ENCODE results near the gene CNIH3.

Gene CNIH3

DNA sequence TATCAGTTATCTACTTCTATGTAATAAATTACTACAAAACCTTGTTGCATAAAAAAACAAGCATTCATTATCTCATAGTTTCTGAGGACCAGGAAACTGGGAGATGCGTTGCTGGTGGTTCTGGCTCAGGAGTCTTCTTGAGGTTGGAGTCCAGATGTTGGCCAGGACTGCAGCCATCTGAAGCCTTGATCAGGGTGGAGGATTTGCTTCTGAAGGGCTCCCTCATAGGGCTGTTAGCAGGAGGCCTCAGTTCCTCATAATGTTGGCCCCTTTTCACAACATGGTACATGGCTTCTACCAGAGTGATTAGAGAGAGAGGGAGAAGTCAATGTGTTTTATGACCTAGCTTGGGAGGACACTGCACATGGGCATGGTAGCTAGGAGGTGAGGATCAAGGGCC is 137.4 kb downstream of the CNIH3 start:
- Histone ChIP-seq H3K27me3 (ENCODE audit: insufficient read depth, low read length) (no peaks in the 10 kb centered on the region), H3K9ac (ENCODE audit: low read depth, low read length) (no peak overlapping the region), H3K9me3 (ENCODE audit: insufficient read depth, low read depth, low read length) (peaks cover 1% of the 10 kb centered on the region; the same call in 1 of the 2 replicates), H3K27ac (ENCODE audit: low read length) (no peak overlapping the region), H3K4me1 (ENCODE audit: insufficient read depth, low read length) (peaks cover 7% of the 10 kb centered on the region; the same call in 1 of the 2 replicates), H3K4me3 (ENCODE audit: low read length) (no peak overlapping the region), H3K36me3 (ENCODE audit: insufficient read depth, low read depth, low read length) (no peaks in the 10 kb centered on the region)

DNA sequence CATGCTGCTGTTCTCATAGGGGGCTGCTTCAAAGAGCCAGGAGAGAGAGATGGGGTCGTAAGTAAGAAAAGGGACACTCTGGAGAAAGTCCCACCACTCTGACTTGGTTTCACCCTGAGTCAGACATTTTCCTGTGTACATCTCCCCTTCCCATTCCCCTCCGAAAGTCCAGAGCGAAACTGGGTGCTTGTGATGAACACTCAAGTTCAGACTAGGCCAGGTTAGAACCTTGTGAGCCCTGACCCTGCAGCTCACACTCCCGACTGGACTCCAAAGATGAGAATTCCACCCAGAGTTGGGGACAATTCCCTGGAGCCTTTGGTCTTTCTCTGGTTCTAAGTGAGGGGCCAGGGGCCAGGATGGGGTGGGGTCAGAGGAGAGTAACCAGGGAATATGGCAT is 139.5 kb downstream of the CNIH3 start:
- Histone ChIP-seq H3K27me3 (ENCODE audit: insufficient read depth, low read length) (no peaks in the 10 kb centered on the region), H3K4me1 (ENCODE audit: insufficient read depth, low read length) (peaks cover 7% of the 10 kb centered on the region; the same call in 1 of the 2 replicates), H3K9ac (ENCODE audit: low read depth, low read length) (no peak overlapping the region), H3K36me3 (ENCODE audit: insufficient read depth, low read depth, low read length) (no peaks in the 10 kb centered on the region), H3K9me3 (ENCODE audit: insufficient read depth, low read depth, low read length) (peaks cover 12% of the 10 kb centered on the region), H3K27ac (ENCODE audit: low read length) (no peak overlapping the region), H3K4me3 (ENCODE audit: low read length) (no peak overlapping the region)

DNA sequence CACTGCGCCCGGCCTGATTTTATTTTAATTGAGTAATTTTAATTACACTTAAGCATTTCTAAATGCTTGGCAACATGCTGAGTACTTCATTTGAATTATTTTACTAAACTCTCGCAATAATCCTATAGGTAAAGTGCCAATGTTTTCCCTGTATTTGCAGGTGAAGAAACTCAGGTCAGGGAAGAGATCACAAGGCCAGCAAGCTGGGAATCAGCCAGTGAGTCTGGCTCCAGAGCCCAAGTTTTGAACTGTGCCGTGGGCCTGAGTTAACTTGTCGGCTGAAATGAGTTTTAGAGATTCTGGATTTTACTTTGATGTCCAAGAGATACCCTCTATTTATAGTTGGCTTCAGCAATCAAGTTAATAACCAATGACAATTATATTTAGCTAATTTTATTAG is 141.4 kb downstream of the CNIH3 start:
- no peaks in the 10 kb centered on the region for H3K27me3 ChIP-seq (ENCODE audit: insufficient read depth, low read length)
- no peaks in the 10 kb centered on the region for H3K36me3 ChIP-seq (ENCODE audit: insufficient read depth, low read depth, low read length)
- H3K9ac ChIP-seq (ENCODE audit: low read depth, low read length), result no peak overlapping the region
- no peak overlapping the region for H3K27ac ChIP-seq (ENCODE audit: low read length)
- peaks cover 12% of the 10 kb centered on the region for H3K9me3 ChIP-seq (ENCODE audit: insufficient read depth, low read depth, low read length)
- no peak overlapping the region for H3K4me3 ChIP-seq (ENCODE audit: low read length)
- peaks cover 7% of the 10 kb centered on the region; the same call in 1 of the 2 replicates for H3K4me1 ChIP-seq (ENCODE audit: insufficient read depth, low read length)

DNA sequence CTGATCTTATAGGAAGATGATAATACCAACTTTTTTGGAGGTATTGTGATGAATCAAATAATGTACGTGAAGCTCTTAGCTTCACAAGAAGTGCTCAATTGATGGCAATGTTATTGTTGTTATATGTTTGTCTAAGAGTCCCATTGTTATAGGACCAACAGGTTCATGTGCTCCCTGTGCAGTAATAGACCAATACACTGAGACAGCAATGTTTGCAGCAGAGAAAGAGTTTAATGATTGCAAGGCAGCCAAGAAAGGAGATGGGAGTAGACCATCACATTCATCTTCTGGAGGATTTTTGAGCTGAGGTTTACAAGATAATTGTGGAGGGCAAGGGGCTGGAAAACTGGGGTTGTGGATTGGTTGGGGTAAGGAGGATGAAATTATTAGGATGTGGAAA is 143.0 kb downstream of the CNIH3 start:
- Histone ChIP-seq H3K27me3 (ENCODE audit: insufficient read depth, low read length) (no peaks in the 10 kb centered on the region), H3K9me3 (ENCODE audit: insufficient read depth, low read depth, low read length) (peaks cover 12% of the 10 kb centered on the region), H3K4me1 (ENCODE audit: insufficient read depth, low read length) (peaks cover 6% of the 10 kb centered on the region; the same call in 1 of the 2 replicates), H3K4me3 (ENCODE audit: low read length) (no peak overlapping the region), H3K36me3 (ENCODE audit: insufficient read depth, low read depth, low read length) (no peaks in the 10 kb centered on the region), H3K27ac (ENCODE audit: low read length) (no peak overlapping the region), H3K9ac (ENCODE audit: low read depth, low read length) (no peak overlapping the region)

DNA sequence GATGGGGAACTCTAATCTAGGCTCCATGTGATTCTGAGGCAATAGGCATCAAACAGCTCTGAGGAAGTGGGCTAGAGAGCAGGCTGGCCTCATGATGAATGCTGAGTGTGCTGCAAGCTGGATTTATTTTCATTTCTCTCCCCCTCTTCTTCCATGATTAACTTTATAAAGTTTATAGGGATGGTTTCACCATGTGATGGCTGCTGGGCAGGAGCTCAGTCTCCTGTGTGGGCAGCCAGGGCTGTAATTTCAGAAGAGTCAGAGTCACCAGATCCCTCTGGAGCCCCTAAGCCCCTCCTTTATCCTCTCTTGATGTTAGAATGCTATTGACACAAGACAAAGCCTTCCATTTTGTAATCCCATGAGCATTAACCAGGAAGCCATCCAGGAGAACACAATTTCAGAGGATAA is 143.6 kb downstream of the CNIH3 start:
- no peaks in the 10 kb centered on the region for H3K36me3 ChIP-seq (ENCODE audit: insufficient read depth, low read depth, low read length)
- no peaks in the 10 kb centered on the region for H3K27me3 ChIP-seq (ENCODE audit: insufficient read depth, low read length)
- H3K9me3 ChIP-seq (ENCODE audit: insufficient read depth, low read depth, low read length), result peaks cover 12% of the 10 kb centered on the region
- H3K4me1 ChIP-seq (ENCODE audit: insufficient read depth, low read length), result peaks cover under 1% of the 10 kb centered on the region; the same call in 1 of the 2 replicates
- H3K9ac ChIP-seq (ENCODE audit: low read depth, low read length), result no peak overlapping the region
- H3K4me3 ChIP-seq (ENCODE audit: low read length), result no peak overlapping the region
- no peak overlapping the region for H3K27ac ChIP-seq (ENCODE audit: low read length)

DNA sequence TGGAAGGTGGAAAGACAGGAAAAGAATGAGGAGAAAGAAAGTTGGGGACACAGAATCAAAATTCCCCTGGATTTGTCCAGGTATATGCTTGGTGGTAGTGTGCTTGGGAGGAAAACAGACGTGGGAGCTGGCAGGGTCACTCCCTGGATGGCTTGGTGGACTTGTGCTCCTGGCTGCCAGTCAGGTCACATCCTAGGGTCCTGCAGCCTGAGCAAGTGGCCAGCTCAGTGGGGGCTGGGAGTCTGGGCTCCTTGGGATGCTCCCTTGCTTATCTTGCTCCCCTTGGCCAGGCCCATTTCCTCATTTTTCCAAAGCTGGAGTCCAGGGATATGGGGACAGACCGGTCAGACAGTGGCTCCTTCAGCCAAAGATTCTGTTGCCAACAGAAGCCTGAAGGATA is 144.0 kb downstream of the CNIH3 start:
- no peak overlapping the region for H3K4me3 ChIP-seq (ENCODE audit: low read length)
- peaks cover 12% of the 10 kb centered on the region for H3K9me3 ChIP-seq (ENCODE audit: insufficient read depth, low read depth, low read length)
- no peaks in the 10 kb centered on the region for H3K36me3 ChIP-seq (ENCODE audit: insufficient read depth, low read depth, low read length)
- H3K27me3 ChIP-seq (ENCODE audit: insufficient read depth, low read length), result no peaks in the 10 kb centered on the region
- no peak overlapping the region for H3K27ac ChIP-seq (ENCODE audit: low read length)
- no peak overlapping the region for H3K9ac ChIP-seq (ENCODE audit: low read depth, low read length)
- H3K4me1 ChIP-seq (ENCODE audit: insufficient read depth, low read length), result no peaks in the 10 kb centered on the region; the same call in 1 of the 2 replicates

DNA sequence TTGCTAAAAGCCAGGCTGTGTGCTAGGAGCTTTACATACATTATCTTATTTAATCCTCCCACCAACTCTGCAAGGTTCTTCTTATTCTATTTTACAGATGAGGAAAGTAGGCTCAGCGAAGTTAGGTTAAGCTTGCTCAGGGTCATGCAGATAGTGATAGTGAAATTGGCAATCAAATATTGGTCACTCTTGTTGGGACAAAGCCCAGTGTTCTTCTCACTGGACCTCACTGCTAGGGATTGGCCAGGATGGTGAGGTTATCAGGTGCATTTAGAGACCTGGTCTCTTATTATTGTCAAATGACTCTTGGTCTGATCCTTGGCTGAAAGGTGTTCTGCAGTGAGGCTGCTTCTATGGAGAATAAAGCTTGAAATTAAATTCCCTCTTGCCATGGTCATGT is 145.1 kb downstream of the CNIH3 start:
- H3K9me3 ChIP-seq (ENCODE audit: insufficient read depth, low read depth, low read length), result peaks cover 12% of the 10 kb centered on the region
- H3K27me3 ChIP-seq (ENCODE audit: insufficient read depth, low read length), result no peaks in the 10 kb centered on the region
- no peak overlapping the region for H3K27ac ChIP-seq (ENCODE audit: low read length)
- no peaks in the 10 kb centered on the region for H3K36me3 ChIP-seq (ENCODE audit: insufficient read depth, low read depth, low read length)
- H3K9ac ChIP-seq (ENCODE audit: low read depth, low read length), result no peak overlapping the region
- peaks cover 2% of the 10 kb centered on the region; the same call in 1 of the 2 replicates for H3K4me1 ChIP-seq (ENCODE audit: insufficient read depth, low read length)
- H3K4me3 ChIP-seq (ENCODE audit: low read length), result no peak overlapping the region

DNA sequence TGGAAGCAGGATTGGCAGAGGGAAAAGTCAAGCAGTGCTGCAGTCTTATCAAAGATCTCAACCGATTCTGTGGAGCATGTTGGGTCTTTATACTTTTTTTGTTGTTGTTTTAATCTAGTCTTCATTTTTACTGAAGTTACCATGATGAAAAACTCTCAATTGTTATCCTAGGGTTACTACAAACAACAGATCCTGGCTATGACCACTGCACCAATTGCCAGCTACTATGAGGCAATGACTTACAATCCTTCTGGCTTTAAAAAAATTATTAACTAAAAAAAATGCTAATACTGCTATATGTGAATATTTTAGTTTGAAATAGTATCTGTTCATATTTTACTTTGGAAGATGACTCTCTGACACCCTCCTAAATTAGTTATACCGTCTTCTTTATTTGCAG is 145.9 kb downstream of the CNIH3 start:
- Histone ChIP-seq H3K4me1 (ENCODE audit: insufficient read depth, low read length) (peaks cover 5% of the 10 kb centered on the region; the same call in 1 of the 2 replicates), H3K27me3 (ENCODE audit: insufficient read depth, low read length) (no peaks in the 10 kb centered on the region), H3K9me3 (ENCODE audit: insufficient read depth, low read depth, low read length) (peaks cover 12% of the 10 kb centered on the region), H3K9ac (ENCODE audit: low read depth, low read length) (no peak overlapping the region), H3K36me3 (ENCODE audit: insufficient read depth, low read depth, low read length) (no peaks in the 10 kb centered on the region), H3K4me3 (ENCODE audit: low read length) (no peak overlapping the region), H3K27ac (ENCODE audit: low read length) (no peak overlapping the region)

DNA sequence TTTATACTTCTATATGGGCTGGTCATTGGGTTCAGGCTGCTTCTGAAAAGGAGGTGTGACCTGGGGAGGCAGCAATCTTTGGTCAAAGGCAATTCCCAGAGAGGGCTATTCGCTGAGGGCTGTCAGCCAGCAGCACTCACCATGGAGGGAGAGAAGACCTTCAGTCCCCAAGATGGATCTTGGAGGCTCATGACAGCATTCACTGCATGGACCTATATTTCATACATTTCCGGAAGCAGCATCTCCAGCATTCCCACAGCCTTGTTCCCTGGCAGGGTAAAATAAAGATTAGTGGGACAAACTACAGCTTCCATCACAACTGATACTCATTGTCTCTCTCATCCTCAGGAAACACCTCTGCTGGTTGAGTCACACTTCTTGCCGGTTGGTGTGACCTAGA is 146.6 kb downstream of the CNIH3 start:
- Histone ChIP-seq H3K27me3 (ENCODE audit: insufficient read depth, low read length) (no peaks in the 10 kb centered on the region), H3K9ac (ENCODE audit: low read depth, low read length) (no peak overlapping the region), H3K9me3 (ENCODE audit: insufficient read depth, low read depth, low read length) (peaks cover 12% of the 10 kb centered on the region), H3K4me1 (ENCODE audit: insufficient read depth, low read length) (peaks cover 5% of the 10 kb centered on the region; the same call in 1 of the 2 replicates), H3K4me3 (ENCODE audit: low read length) (no peak overlapping the region), H3K36me3 (ENCODE audit: insufficient read depth, low read depth, low read length) (no peaks in the 10 kb centered on the region), H3K27ac (ENCODE audit: low read length) (no peak overlapping the region)

DNA sequence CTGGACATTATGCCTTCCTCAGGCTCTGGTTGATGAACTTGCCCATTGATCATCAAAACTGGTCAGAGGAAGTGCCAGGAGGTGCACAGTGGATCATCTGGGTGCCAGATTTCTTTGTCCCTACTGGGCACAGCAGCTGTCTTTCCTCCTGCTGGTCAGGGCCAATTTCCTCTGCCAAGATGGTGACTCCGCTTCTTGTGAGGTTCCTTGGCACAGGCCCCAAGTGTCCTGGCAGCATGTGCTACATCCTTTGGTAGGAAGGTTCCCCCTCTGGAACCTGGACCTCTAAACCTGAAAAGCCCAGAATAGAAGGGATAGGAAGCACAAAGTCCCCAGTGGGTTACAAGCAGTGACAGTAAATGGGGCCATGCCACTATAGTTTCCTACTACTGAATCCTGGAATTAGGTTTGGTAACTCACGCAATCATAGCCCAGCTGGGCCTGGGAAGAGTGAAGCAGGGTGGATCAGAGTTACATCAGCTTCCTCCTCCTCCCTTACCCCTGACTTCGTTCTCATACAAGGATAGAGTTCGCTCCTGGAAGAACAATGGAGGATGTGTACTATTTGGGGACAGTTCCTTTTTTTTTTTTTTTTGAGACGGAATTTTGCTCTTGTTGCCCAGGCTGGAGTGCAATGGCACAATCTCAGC is 147.1 kb downstream of the CNIH3 start:
- Histone ChIP-seq H3K9ac (ENCODE audit: low read depth, low read length) (no peak overlapping the region), H3K27me3 (ENCODE audit: insufficient read depth, low read length) (no peaks in the 10 kb centered on the region), H3K4me1 (ENCODE audit: insufficient read depth, low read length) (peaks cover 5% of the 10 kb centered on the region; the same call in 1 of the 2 replicates), H3K9me3 (ENCODE audit: insufficient read depth, low read depth, low read length) (peaks cover 12% of the 10 kb centered on the region), H3K36me3 (ENCODE audit: insufficient read depth, low read depth, low read length) (no peaks in the 10 kb centered on the region), H3K27ac (ENCODE audit: low read length) (no peak overlapping the region), H3K4me3 (ENCODE audit: low read length) (no peak overlapping the region)

DNA sequence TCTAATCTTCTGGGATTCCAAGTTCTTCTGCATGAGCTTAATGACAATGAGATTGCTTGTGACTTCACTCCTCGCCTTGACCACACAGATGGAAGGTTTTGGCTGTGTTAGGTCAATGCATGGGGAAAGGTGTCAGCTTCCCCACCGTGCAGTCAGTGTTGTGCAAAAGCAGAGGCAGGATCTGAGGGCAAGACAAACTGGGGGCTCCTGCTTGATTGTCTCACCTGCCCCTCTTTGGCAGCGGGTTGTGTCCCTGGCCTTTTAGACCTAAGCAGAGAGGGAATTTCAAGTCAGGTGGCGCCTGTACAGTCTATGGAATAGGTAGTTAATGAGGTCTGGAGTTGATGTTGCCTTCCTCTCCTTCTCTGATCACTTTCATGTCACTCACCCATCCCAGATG is 150.1 kb downstream of the CNIH3 start:
- no peak overlapping the region for H3K9ac ChIP-seq (ENCODE audit: low read depth, low read length)
- no peak overlapping the region for H3K27ac ChIP-seq (ENCODE audit: low read length)
- no peaks in the 10 kb centered on the region for H3K36me3 ChIP-seq (ENCODE audit: insufficient read depth, low read depth, low read length)
- no peak overlapping the region for H3K4me3 ChIP-seq (ENCODE audit: low read length)
- H3K27me3 ChIP-seq (ENCODE audit: insufficient read depth, low read length), result no peaks in the 10 kb centered on the region
- no peaks in the 10 kb centered on the region for H3K9me3 ChIP-seq (ENCODE audit: insufficient read depth, low read depth, low read length)
- H3K4me1 ChIP-seq (ENCODE audit: insufficient read depth, low read length), result peaks cover 5% of the 10 kb centered on the region; the same call in 1 of the 2 replicates

DNA sequence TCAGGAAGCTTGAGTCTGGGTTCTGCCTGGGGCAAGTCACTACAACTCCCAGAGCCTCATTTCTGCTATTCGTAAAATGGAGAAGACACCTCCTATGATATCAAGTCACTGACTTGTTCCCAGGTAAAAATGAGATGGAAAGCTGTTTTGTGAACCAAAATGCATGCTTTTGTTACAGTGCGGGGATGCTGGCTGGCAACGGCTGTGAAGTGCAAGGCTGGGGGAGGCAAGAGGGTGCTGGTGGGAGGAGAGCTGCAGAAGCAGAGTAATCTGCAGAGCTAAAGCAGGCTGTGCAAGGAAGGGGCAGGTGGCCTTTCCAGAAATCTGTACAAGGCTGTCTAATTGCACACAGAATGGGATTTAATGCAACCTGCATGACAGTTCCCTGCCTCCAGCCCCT is 150.9 kb downstream of the CNIH3 start:
- Histone ChIP-seq H3K36me3 (ENCODE audit: insufficient read depth, low read depth, low read length) (no peaks in the 10 kb centered on the region), H3K4me1 (ENCODE audit: insufficient read depth, low read length) (peaks cover 5% of the 10 kb centered on the region; the same call in 1 of the 2 replicates), H3K9ac (ENCODE audit: low read depth, low read length) (no peak overlapping the region), H3K27me3 (ENCODE audit: insufficient read depth, low read length) (no peaks in the 10 kb centered on the region), H3K9me3 (ENCODE audit: insufficient read depth, low read depth, low read length) (no peaks in the 10 kb centered on the region), H3K27ac (ENCODE audit: low read length) (no peak overlapping the region), H3K4me3 (ENCODE audit: low read length) (no peak overlapping the region)

Data from iPS-20b (cell line).